Neural cell (in vitro differentiated cells): Measurements from ENCODE around the gene OTUB1. TPM values are rescaled to one million over a fixed set of nuclear protein-coding genes. Genes with fewer than 3 reads are reported as not detected.

Experiments
- H2AFZ ChIP-seq: fragments of 200-600, 300-800 bp; sonication (generic), shearing (Covaris generic); 2 replicates; pipeline ENCODE4 v1.6.0; 2014; ENCODE audit warnings: low read depth, mild to moderate bottlenecking, antibody characterized with exemption, low read length, moderate library complexity
- H3F3A ChIP-seq: fragments of 200-600 bp; shearing (Covaris generic); 2 replicates; pipeline ENCODE4 v1.6.1; 2016; ENCODE audit warnings: mild to moderate bottlenecking, moderate library complexity, mixed read lengths, antibody characterized with exemption, low read length; ENCODE audit not compliant: insufficient read depth, poor library complexity, severe bottlenecking
- H3K27ac ChIP-seq: fragments of 200-600, 300-800 bp; sonication (generic), shearing (Covaris generic); 2 replicates; pipeline ENCODE4 v1.5.1; 2014; ENCODE audit warnings: mild to moderate bottlenecking, low read length, moderate library complexity
- H3K27me3 ChIP-seq: fragments of 300-800, 200-600 bp; sonication (generic), shearing (Covaris generic); 2 replicates; pipeline ENCODE4 v1.6.0; 2014; ENCODE audit warnings: mild to moderate bottlenecking, low read depth, low read length, moderate library complexity; ENCODE audit not compliant: insufficient read depth
- H3K36me3 ChIP-seq: fragments of 300-800, 200-600 bp; sonication (generic), shearing (Covaris generic); 2 replicates; pipeline ENCODE4 v1.5.1; 2014; ENCODE audit warnings: mild to moderate bottlenecking, antibody characterized with exemption, low read length, moderate library complexity; ENCODE audit not compliant: insufficient read depth
- H3K4me2 ChIP-seq: fragments of 300-800, 200-600 bp; sonication (generic), shearing (Covaris generic); 2 replicates; pipeline ENCODE4 v1.6.0; 2014; ENCODE audit warnings: mild to moderate bottlenecking, low read length
- H3K4me3 ChIP-seq: fragments of 300-800, 200-600 bp; sonication (generic), shearing (Covaris generic); 2 replicates; pipeline ENCODE4 v1.5.1; 2014; ENCODE audit warnings: mild to moderate bottlenecking, low read length, moderate library complexity
- H3K79me2 ChIP-seq: fragments of 200-600 bp; shearing (Covaris generic); replicated peaks from 2 replicates; pipeline ENCODE4 v1.6.0; 2014; ENCODE audit warnings: mild to moderate bottlenecking, low read length, moderate library complexity; ENCODE audit not compliant: insufficient read depth
- H3K9ac ChIP-seq: fragments of 300-800, 200-600 bp; sonication (generic), shearing (Covaris generic); 2 replicates; pipeline ENCODE4 v1.6.1; 2016; ENCODE audit warnings: mild to moderate bottlenecking, low read length, mixed read lengths
- H3K9me2 ChIP-seq: fragments of 200-600 bp; shearing (Covaris generic); 2 replicates; pipeline ENCODE4 v1.6.1; 2016; ENCODE audit warnings: mild to moderate bottlenecking, low read length, mixed read lengths; ENCODE audit not compliant: insufficient read depth
- H3K9me3 ChIP-seq: fragments of 200-600, 300-800 bp; sonication (generic), shearing (Covaris generic); 2 replicates; pipeline ENCODE4 v1.6.1; 2016; ENCODE audit warnings: mild to moderate bottlenecking, mixed run types, low read length, moderate library complexity, mixed read lengths
- H4K20me1 ChIP-seq: fragments of 200-600 bp; shearing (Covaris generic); 2 replicates; pipeline ENCODE4 v1.6.1; 2016; ENCODE audit warnings: mild to moderate bottlenecking, mixed run types; ENCODE audit not compliant: insufficient read depth
- CTCF ChIP-seq: fragments of 450-650 bp; IDR thresholded peaks from 2 replicates; pipeline ENCODE4 v1.5.1; 2014; ENCODE audit warnings: antibody characterized with exemption, mild to moderate bottlenecking, moderate library complexity; ENCODE audit not compliant: poor library complexity, severe bottlenecking
- EP300 ChIP-seq: fragments of 450-650 bp; conservative IDR thresholded peaks from 2 replicates; pipeline ENCODE4 v1.6.1; 2014; ENCODE audit warnings: antibody characterized with exemption, mild to moderate bottlenecking, moderate library complexity; ENCODE audit not compliant: poor library complexity, severe bottlenecking
- EZH2 ChIP-seq: fragments of 200-600, 300-800 bp; shearing (Covaris generic), sonication (generic); IDR thresholded peaks from 2 replicates; pipeline ENCODE4 v1.6.1; 2014; ENCODE audit warnings: antibody characterized with exemption, low read length, borderline replicate concordance, mild to moderate bottlenecking; ENCODE audit not compliant: insufficient read depth, poor library complexity, severe bottlenecking
- MXI1 ChIP-seq: fragments of 450-650 bp; conservative IDR thresholded peaks from 2 replicates; pipeline ENCODE4 v1.6.1; 2014; ENCODE audit warnings: antibody characterized with exemption, mild to moderate bottlenecking; ENCODE audit not compliant: poor library complexity, severe bottlenecking
- POLR2AphosphoS5 ChIP-seq: IDR thresholded peaks from 2 replicates; pipeline ENCODE4 v1.6.1; 2012
- RAD21 ChIP-seq: fragments of 450-650 bp; conservative IDR thresholded peaks from 2 replicates; pipeline ENCODE4 v1.6.1; 2014; ENCODE audit warnings: antibody characterized with exemption, mild to moderate bottlenecking, moderate library complexity
- REST ChIP-seq: IDR thresholded peaks from 2 replicates; pipeline ENCODE4 v1.6.1; 2012; ENCODE audit warnings: borderline replicate concordance
- SMC3 ChIP-seq: fragments of 450-650 bp; conservative IDR thresholded peaks from 2 replicates; pipeline ENCODE4 v1.6.1; 2014; ENCODE audit warnings: antibody characterized with exemption, mild to moderate bottlenecking, moderate library complexity; ENCODE audit not compliant: poor library complexity
- TAF1 ChIP-seq: IDR thresholded peaks from 2 replicates; pipeline ENCODE4 v1.6.1; 2012; ENCODE audit warnings: low read depth
- polyA plus RNA-seq: library from polyadenylated mRNA; depleted of rRNA; stranded (reverse); fragments of >200 nt; gene quantifications from 2 replicates; pipeline ENCODE4 v1.2.3, GENCODE V29; 2014

Gene OTUB1
- polyA plus RNA-seq, 1 donor from 2014 or later: 103 TPM

GRCh38 chr11:63944987-63945386 is 41.3 kb upstream of the OTUB1 start:
- Histone ChIP-seq H3K9me2 (no peaks in the 10 kb centered on the region), H3K79me2 (peaks cover 35% of the 10 kb centered on the region), H3K9me3 (no peaks in the 10 kb centered on the region), H3K27ac (no peak overlapping the region), H2AFZ (no peak overlapping the region), H3K36me3 (no peaks in the 10 kb centered on the region), H3K27me3 (no peaks in the 10 kb centered on the region), H3K9ac (peak overlapping the region; percentile 38), H3K4me2 (no peak overlapping the region), H4K20me1 (no peaks in the 10 kb centered on the region), H3F3A (no peaks in the 10 kb centered on the region), H3K4me3 (no peak overlapping the region)
- TF ChIP-seq EP300 (no peak), POLR2AphosphoS5 (no peak), EZH2 (no peak), MXI1 (no peak), REST (no peak), TAF1 (no peak), CTCF (no peak), RAD21 (no peak), SMC3 (no peak)

- H3K4me2 ChIP-seq: no peak overlapping the region
- no peak overlapping the region for H2AFZ ChIP-seq
Observed at GRCh38 chr11:63945477-63946163, 40.6 kb upstream of the OTUB1 start.

More at GRCh38 chr11:63945477-63946163, 40.6 kb upstream of the OTUB1 start:
- H3K9me3 ChIP-seq: no peaks in the 10 kb centered on the region
- no peaks in the 10 kb centered on the region for H3K9me2 ChIP-seq
- no peak overlapping the region for H3K4me3 ChIP-seq
- peak overlapping the region; percentile 38 for H3K9ac ChIP-seq
- TF ChIP-seq MXI1: peak; percentile 24
- no peak for TF ChIP-seq EZH2
- TF ChIP-seq CTCF: peak; percentile 86
- TF ChIP-seq SMC3: peak; percentile 93
- TF ChIP-seq RAD21: peak; percentile 88
- no peaks in the 10 kb centered on the region for H3K27me3 ChIP-seq
- H3K36me3 ChIP-seq: no peaks in the 10 kb centered on the region
- no peak overlapping the region for H3K27ac ChIP-seq
- H4K20me1 ChIP-seq: no peaks in the 10 kb centered on the region
- peaks cover 28% of the 10 kb centered on the region for H3K79me2 ChIP-seq
- H3F3A ChIP-seq: no peaks in the 10 kb centered on the region
